HEK293T (cell line): Measurements from ENCODE around the gene GMPR.

Experiments used
- CTCF ChIA-PET: fragments of 350-600 bp; formaldehyde crosslinking; extraction: SDS; loops from one replicate; lab custom pipeline; 2021; ENCODE audit warnings: antibody characterized with exemption, inconsistent platforms; lab: Yijun Ruan, JAX
- POLR2A ChIA-PET: fragments of 350-600 bp; formaldehyde crosslinking; extraction: SDS; loops from one replicate; lab custom pipeline; 2020; ENCODE audit warnings: antibody characterized with exemption, inconsistent platforms; lab: Yijun Ruan, JAX
- DNase-seq: peaks from one replicate; pipeline ENCODE4 v3.0.0; 2012; ENCODE audit warnings: mixed read lengths; ENCODE audit errors: extremely low spot score
- ARNT ChIP-seq: fragments of 450-650 bp; IDR thresholded peaks from 2 replicates; pipeline ENCODE4 v1.6.1; 2017; ENCODE audit warnings: mild to moderate bottlenecking
- BHLHE40 ChIP-seq: fragments of 450-650 bp; IDR thresholded peaks from 2 replicates; pipeline ENCODE4 v1.6.1; 2016; ENCODE audit warnings: mild to moderate bottlenecking, moderate library complexity, borderline replicate concordance
- CTBP1 ChIP-seq: fragments of 450-650 bp; IDR thresholded peaks from 2 replicates; pipeline ENCODE4 v1.6.1; 2016; ENCODE audit warnings: borderline replicate concordance
- ELF4 ChIP-seq: fragments of 450-650 bp; IDR thresholded peaks from 2 replicates; pipeline ENCODE4 v1.6.1; 2017; ENCODE audit warnings: antibody characterized with exemption
- FOXA1 ChIP-seq: fragments of 450-650 bp; IDR thresholded peaks from 2 replicates; pipeline ENCODE4 v1.6.1; 2016; ENCODE audit warnings: mild to moderate bottlenecking
- FOXK2 ChIP-seq: fragments of 450-650 bp; IDR thresholded peaks from 2 replicates; pipeline ENCODE4 v1.6.1; 2016; ENCODE audit warnings: mild to moderate bottlenecking
- FOXM1 ChIP-seq: fragments of 450-650 bp; IDR thresholded peaks from 2 replicates; pipeline ENCODE4 v1.6.1; 2017; ENCODE audit warnings: mild to moderate bottlenecking, borderline replicate concordance
- HDGF ChIP-seq: fragments of 450-650 bp; IDR thresholded peaks from 2 replicates; pipeline ENCODE4 v1.6.1; 2017; ENCODE audit warnings: antibody characterized with exemption, borderline replicate concordance
- L3MBTL2 ChIP-seq: fragments of 450-650 bp; conservative IDR thresholded peaks from 2 replicates; pipeline ENCODE4 v1.6.1; 2016; ENCODE audit warnings: mild to moderate bottlenecking
- LEF1 ChIP-seq: fragments of 450-650 bp; IDR thresholded peaks from 2 replicates; pipeline ENCODE4 v1.6.1; 2017; ENCODE audit warnings: mild to moderate bottlenecking, borderline replicate concordance
- NFRKB ChIP-seq: fragments of 450-650 bp; IDR thresholded peaks from 2 replicates; pipeline ENCODE4 v1.6.1; 2016; ENCODE audit warnings: mild to moderate bottlenecking, moderate library complexity
- SP1 ChIP-seq: fragments of 450-650 bp; IDR thresholded peaks from 2 replicates; pipeline ENCODE4 v1.6.1; 2017
- SUZ12 ChIP-seq: fragments of 450-650 bp; IDR thresholded peaks from 2 replicates; pipeline ENCODE4 v1.6.1; 2016; ENCODE audit warnings: mild to moderate bottlenecking
- TARDBP ChIP-seq: fragments of 450-650 bp; IDR thresholded peaks from 2 replicates; pipeline ENCODE4 v1.6.1; 2016
- ZNF384 ChIP-seq: fragments of 450-650 bp; IDR thresholded peaks from 2 replicates; pipeline ENCODE4 v1.6.1; 2016
- TF ChIP-seq, protein P1 (sequence below): fragments of 450-650 bp; IDR thresholded peaks from 2 replicates; pipeline ENCODE4 v1.6.1; 2016

GMPR gene

GRCh38 chr6:16291739-16292138, 53.4 kb downstream of the GMPR start:
- TF ChIP-seq HDGF (no peak), NFRKB (no peak), SUZ12 (no peak), CTBP1 (no peak), L3MBTL2 (no peak)
- DNase-seq, result no peak
- ChIA-PET POLR2A (no interaction called here), CTCF (interaction anchor here (0.6 kb wide), 1 partner anchor 143 kb away, joined by 3 read pairs; no protein-coding TSS in a partner anchor)

DNA sequence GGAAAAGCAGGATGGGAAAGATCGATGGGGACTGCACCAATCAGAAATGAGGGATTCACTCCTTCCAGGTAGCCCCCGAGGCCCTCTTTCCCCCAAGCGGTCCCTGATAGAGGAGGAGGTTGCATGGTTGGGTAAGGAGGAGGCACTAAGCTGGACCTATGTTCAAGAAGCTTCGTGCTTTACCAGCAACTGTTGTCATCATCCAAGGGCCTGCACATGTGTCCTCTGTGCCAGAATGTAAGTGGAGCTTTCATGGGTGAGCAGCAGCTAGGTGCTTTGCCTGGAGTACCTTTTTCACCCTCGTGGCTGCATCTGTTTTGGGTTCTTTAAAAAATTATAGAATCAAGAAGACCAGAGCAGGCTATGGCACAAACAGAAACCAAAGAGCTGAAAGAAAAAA, 54.0 kb downstream of the GMPR start:
- no peak for TF ChIP-seq NFRKB
- TF ChIP-seq SP1, result no peak
- TF ChIP-seq ELF4, result no peak
- no peak for TF ChIP-seq TARDBP
- TF ChIP-seq, protein P1, sequence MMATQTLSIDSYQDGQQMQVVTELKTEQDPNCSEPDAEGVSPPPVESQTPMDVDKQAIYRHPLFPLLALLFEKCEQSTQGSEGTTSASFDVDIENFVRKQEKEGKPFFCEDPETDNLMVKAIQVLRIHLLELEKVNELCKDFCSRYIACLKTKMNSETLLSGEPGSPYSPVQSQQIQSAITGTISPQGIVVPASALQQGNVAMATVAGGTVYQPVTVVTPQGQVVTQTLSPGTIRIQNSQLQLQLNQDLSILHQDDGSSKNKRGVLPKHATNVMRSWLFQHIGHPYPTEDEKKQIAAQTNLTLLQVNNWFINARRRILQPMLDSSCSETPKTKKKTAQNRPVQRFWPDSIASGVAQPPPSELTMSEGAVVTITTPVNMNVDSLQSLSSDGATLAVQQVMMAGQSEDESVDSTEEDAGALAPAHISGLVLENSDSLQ, result no peak
- DNase-seq, result no peak
- POLR2A ChIA-PET, result no interaction called here
- CTCF ChIA-PET, result interaction anchor here (0.6 to 0.9 kb wide), 2 partner anchors 25 to 142 kb away, joined by 3 read pairs; no protein-coding TSS in a partner anchor

GRCh38 chr6:16292942-16293341, 54.6 kb downstream of the GMPR start:
- CTCF ChIA-PET, result interaction anchor here (0.6 to 0.9 kb wide), 2 partner anchors 24 to 586 kb away, joined by 3 to 5 read pairs; no protein-coding TSS in a partner anchor

DNA sequence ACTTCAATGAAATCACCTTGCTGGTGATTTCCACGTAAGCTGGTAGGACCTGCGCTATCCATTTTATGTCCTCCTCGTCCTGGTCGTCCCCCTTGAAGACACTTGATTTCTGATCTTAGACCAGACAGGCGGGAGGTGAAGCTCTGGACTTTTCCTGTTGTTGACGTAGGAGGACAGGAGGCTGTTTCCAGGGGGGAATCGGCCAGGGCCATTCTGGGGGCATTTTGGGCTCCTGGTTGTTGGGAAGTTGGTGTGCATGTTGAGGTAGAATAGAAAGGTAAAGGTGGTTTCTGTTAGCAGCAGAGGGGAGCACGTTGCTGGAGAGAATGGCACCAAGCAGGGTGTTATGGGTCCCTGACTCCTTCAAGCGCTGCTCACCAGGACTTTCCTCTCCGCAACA, 56.0 kb downstream of the GMPR start:
- POLR2A ChIA-PET, result no interaction called here
- CTCF ChIA-PET, result no interaction called here

More at GRCh38 chr6:16292942-16293341, 54.6 kb downstream of the GMPR start:
- TF ChIP-seq HDGF (no peak), FOXM1 (no peak)
- TF ChIP-seq, protein P1, result peak; percentile 39
- POLR2A ChIA-PET, result no interaction called here
- DNase-seq, result no peak

DNA sequence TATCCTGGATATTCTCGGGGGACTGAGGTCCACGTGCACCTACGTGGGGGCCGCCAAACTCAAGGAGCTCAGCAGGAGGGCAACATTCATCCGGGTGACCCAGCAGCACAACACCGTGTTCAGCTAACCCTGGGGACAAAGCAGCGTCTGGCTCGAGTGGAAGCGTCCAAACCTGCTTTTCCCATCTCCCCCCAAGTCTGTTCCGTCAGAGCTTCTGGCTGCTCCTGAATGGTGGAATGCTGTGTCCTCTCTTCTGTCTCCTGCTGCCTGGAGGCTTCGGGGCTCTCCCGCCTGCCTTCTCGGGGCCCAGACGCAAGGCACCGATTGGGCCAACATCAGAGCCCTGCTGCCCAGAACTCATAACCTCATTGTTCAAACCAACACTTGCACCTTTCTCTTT, 56.7 kb downstream of the GMPR start:
- TF ChIP-seq FOXA1 (no peak), CTBP1 (no peak), LEF1 (no peak), ARNT (no peak), NFRKB (no peak), ZNF384 (no peak), SP1 (no peak), L3MBTL2 (no peak), FOXK2 (no peak), TARDBP (no peak), FOXM1 (no peak), BHLHE40 (no peak), SUZ12 (no peak), HDGF (no peak), ELF4 (no peak)
- TF ChIP-seq, protein P1, result no peak
- ChIA-PET POLR2A (no interaction called here), CTCF (no interaction called here)
- DNase-seq, result no peak

More for the DNA sequence above, 56.0 kb downstream of the GMPR start:
- no peak for TF ChIP-seq FOXA1
- no peak for TF ChIP-seq LEF1
- TF ChIP-seq, protein P1, result no peak
- TF ChIP-seq SUZ12, result no peak
- no peak for TF ChIP-seq L3MBTL2
- TF ChIP-seq CTBP1, result no peak
- no peak for TF ChIP-seq ELF4
- no peak for TF ChIP-seq NFRKB
- no peak for DNase-seq

DNA sequence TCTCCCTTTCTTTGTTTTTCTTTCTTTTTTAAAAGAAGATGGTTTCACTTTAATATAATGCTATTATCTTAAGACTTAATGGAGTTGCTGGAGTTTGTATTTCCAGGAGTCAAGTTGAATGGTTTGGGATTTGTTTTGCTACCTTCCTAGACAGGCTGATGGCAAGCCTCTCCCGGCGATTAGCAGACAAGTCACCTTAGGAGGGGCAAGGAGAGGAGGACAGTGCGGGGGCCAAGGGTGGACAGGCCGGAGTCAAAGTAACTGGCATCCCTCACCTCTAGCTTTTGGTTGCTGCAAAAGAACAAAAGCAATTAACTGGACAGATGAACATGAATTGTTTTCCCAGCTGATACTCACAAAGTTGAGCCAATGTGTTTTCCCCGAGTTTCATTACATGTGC, 57.1 kb downstream of the GMPR start:
- ChIA-PET POLR2A (no interaction called here), CTCF (no interaction called here)
- TF ChIP-seq ARNT (no peak), LEF1 (no peak), FOXM1 (no peak), L3MBTL2 (no peak), BHLHE40 (no peak), ELF4 (no peak), ZNF384 (no peak)
- TF ChIP-seq, protein P1, result no peak
- DNase-seq, result no peak
